PC-3 (cell line): Measurements from ENCODE around the gene RETN.

Experiments
- EZH2 ChIP-seq: fragments of 300-600 bp; sonication (generic); IDR thresholded peaks from one replicate; pipeline ENCODE4 v1.6.1; 2017; ENCODE audit warnings: antibody characterized with exemption, mild to moderate bottlenecking, low read length; ENCODE audit not compliant: unreplicated experiment
- TF ChIP-seq, protein P1 (sequence below): fragments of 300-600 bp; sonication (generic); conservative IDR thresholded peaks from 2 replicates; pipeline ENCODE4 v1.5.1; 2017; ENCODE audit warnings: antibody characterized with exemption, low read depth, mild to moderate bottlenecking, low read length

DNA sequence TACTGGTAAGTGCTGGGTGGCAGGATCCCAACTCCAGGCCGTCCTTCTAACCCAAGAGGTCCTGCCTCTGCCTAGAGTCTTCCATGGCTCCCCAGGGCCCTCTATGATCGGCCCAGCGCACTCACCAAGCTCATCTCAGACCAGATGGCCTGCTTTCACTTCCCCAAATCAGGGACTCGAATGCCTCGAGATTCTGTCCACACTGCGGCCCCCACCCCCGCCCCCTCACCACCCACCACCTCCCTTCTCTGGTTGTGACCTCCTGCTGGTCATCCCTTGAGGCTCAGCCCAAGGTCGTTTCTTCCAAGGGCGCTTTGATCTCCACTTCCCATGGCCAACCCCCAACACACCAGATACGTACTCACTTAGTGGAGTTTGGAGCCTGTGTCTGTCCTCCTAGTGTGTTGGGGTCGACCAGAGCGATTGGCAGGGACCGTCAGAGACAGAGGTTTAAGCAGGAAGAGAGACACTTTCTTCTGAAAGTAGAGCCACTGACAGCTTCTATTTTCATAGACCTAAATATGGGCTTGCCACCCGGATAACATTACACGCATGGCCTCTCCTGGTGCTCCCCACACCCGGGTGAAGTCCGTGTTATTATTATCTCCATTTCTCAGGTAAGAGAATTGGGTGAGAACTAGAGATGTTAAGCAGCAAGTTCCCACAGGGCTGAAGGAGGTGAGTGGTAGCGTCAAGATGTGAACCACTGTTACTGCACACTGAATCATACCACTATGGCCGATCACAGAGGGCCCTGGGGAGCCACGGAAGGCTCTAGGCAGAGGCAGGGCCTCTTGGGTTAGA is 33.0 kb downstream of the RETN start, which contains the start of gene FCER2:
- TF ChIP-seq, protein P1, sequence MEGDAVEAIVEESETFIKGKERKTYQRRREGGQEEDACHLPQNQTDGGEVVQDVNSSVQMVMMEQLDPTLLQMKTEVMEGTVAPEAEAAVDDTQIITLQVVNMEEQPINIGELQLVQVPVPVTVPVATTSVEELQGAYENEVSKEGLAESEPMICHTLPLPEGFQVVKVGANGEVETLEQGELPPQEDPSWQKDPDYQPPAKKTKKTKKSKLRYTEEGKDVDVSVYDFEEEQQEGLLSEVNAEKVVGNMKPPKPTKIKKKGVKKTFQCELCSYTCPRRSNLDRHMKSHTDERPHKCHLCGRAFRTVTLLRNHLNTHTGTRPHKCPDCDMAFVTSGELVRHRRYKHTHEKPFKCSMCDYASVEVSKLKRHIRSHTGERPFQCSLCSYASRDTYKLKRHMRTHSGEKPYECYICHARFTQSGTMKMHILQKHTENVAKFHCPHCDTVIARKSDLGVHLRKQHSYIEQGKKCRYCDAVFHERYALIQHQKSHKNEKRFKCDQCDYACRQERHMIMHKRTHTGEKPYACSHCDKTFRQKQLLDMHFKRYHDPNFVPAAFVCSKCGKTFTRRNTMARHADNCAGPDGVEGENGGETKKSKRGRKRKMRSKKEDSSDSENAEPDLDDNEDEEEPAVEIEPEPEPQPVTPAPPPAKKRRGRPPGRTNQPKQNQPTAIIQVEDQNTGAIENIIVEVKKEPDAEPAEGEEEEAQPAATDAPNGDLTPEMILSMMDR = no peak
- TF ChIP-seq EZH2 = no peak
